Measurements from ENCODE around the gene MAOB. TPM values are rescaled to one million over a fixed set of nuclear protein-coding genes. Genes with fewer than 3 reads are reported as not detected.

The MAOB gene
- total and polyA plus RNA-seq, 10 of the 15 experiments (the other 5 are each of a cell fraction or from before 2014, with no cell fraction given): 0.21 TPM; not detected in 9

DNA sequence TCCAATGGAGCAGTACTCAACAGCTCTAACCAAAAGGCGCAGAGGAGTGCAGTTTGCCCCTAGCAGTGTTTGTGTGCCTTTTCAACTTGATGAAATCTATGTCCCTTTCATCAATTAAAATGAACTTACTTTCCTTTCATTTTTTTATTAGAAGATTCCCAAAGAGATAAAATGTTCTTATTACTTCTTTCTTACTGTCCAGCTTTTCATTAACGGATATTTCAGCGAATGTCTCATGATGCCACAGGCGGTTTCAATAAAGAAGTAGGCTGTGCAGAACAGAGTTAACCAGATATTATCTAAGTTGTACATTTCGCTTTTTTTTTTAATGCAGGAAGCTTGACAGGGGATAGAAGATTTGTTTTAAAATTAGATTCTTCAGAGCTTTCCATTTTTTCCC lies 3.4 kb upstream of the MAOB start:
- intact Hi-C loops (cut with micrococcal nuclease; ENCODE audit: unreplicated experiment): no loop called here
- in situ Hi-C loops (cut with MboI): no loop called here
- Histone ChIP-seq H3K4me1 (ENCODE audit: control insufficient read depth, insufficient read depth, low read length) (no peaks in the 10 kb centered on the region), H3K36me3 (ENCODE audit: control insufficient read depth in 2 of 2, insufficient read depth in 2 of 2, low read length in 1 of 2) (no peaks in the 10 kb centered on the region), H3K27ac (ENCODE audit: control insufficient read depth, insufficient read depth) (no peak overlapping the region), H3K4me3 (no peak overlapping the region), H3K9ac (ENCODE audit: control insufficient read depth, insufficient read depth, low read length) (no peak overlapping the region), H3K9me3 (replicated peaks; ENCODE audit: control insufficient read depth, insufficient read depth, low read length) (no peaks in the 10 kb centered on the region; the same call in 2 of the 3 replicates), H4K20me1 (ENCODE audit: control insufficient read depth, insufficient read depth) (no peaks in the 10 kb centered on the region), H3K27me3 (replicated peaks in 1 of 2; ENCODE audit: control insufficient read depth in 2 of 2, insufficient read depth in 2 of 2, low read length in 1 of 2) (no peaks in the 10 kb centered on the region; a peak in 1 of 4 replicates), H2AFZ (ENCODE audit: control insufficient read depth, low read depth, low read length) (no peak overlapping the region), H3K4me2 (ENCODE audit: control insufficient read depth, insufficient read depth) (no peak overlapping the region), H3K79me2 (ENCODE audit: control insufficient read depth, insufficient read depth, low read length) (no peaks in the 10 kb centered on the region)
- no peak for DNase-seq (ENCODE audit: low read depth, low spot score)
- BruUV-seq (replicated peaks): no TSS peak
- TF ChIP-seq ZSCAN29 (IDR thresholded peaks at IDR 0.05): no peak
- no peak for TF ChIP-seq ZNF217 (IDR thresholded peaks at IDR 0.05)
- TF ChIP-seq EED (IDR thresholded peaks at IDR 0.05; ENCODE audit: low read depth): no peak
- TF ChIP-seq BCL11A (IDR thresholded peaks at IDR 0.05; ENCODE audit: low read depth, low read length): no peak
- ChIA-PET CTCF (no interaction called here), POLR2A (no interaction called here), SMC1A (ENCODE audit: uncharacterized antibody, unreplicated experiment) (no interaction called here), RAD21 (ENCODE audit: unreplicated experiment) (no interaction called here)
- FAIRE-seq: no peak
- no peak for ATAC-seq
- WGBS (ENCODE audit: insufficient coverage, insufficient replicate concordance, low lambda C conversion rate, missing lambda C conversion rate): 7% methylated on average over 5 of the region's 5 CpGs

DNA sequence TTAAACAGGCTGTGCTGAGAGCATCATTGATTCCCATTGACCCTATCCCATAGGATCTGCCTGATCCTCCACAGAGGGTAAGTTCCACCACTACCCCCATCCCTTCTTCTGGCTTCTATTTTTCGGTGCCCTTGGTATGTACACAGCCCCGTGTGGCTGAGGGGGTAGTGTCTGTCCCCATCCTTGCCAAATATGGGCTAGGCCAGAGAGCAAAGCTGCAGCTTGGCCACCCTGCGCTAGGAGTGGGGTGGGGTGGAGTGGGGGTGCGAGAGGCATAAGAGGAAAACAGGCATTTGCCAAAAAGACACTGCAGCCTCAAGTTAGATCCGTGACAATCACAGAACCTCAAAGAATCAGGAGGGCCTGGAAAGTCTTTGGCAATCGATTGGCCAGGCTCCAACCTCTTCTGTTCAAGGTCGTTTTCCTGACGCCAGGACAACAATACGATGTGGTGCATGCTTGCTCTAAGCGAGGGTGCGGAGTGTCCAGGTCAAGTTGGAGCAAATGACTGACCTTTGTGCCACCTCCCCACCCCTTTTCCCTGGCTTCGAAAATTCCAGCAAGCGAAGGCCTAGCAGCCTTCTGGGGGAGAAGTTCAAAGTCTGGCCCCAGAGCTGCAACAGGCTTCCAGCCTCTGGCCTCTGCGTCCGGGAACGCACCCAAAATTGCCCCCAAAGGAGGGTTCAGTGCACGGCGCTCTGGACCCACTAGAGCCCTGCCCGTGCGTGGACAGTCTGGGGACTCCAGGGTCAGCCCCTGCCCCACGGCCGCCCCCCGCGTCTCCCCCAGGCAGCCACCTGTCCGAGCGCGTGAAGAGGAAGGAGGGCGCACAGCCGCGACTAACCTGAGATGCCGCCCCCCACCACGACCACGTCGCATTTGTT lies 598 bp downstream of the MAOB start:
- no peak overlapping the region for H3K4me3 ChIP-seq
- DNase-seq (ENCODE audit: low read depth, low spot score): no peak
- no peak for TF ChIP-seq CREM (IDR thresholded peaks at IDR 0.05; ENCODE audit: low read depth)
- TF ChIP-seq TCF7 (IDR thresholded peaks at IDR 0.05; ENCODE audit: borderline replicate concordance): no peak
- no peak for TF ChIP-seq WRNIP1 (IDR thresholded peaks at IDR 0.05; ENCODE audit: borderline replicate concordance, low read depth, low read length)
- TF ChIP-seq ZNF274 (IDR thresholded peaks at IDR 0.05; ENCODE audit: insufficient read depth, insufficient read length): no peak
- TF ChIP-seq MTA2 (IDR thresholded peaks at IDR 0.05; ENCODE audit: low read depth): no peak
- TF ChIP-seq PML (IDR thresholded peaks at IDR 0.05; ENCODE audit: low read length): no peak
- no peak for TF ChIP-seq SMAD1 (IDR thresholded peaks at IDR 0.05; ENCODE audit: low read depth, partially characterized antibody)
- no peak for TF ChIP-seq SPI1 (IDR thresholded peaks at IDR 0.05; ENCODE audit: borderline replicate concordance, insufficient read depth, low read depth, low read length)
- no peak for TF ChIP-seq CBX5 (IDR thresholded peaks at IDR 0.05; ENCODE audit: low read depth)
- TF ChIP-seq, protein P1, sequence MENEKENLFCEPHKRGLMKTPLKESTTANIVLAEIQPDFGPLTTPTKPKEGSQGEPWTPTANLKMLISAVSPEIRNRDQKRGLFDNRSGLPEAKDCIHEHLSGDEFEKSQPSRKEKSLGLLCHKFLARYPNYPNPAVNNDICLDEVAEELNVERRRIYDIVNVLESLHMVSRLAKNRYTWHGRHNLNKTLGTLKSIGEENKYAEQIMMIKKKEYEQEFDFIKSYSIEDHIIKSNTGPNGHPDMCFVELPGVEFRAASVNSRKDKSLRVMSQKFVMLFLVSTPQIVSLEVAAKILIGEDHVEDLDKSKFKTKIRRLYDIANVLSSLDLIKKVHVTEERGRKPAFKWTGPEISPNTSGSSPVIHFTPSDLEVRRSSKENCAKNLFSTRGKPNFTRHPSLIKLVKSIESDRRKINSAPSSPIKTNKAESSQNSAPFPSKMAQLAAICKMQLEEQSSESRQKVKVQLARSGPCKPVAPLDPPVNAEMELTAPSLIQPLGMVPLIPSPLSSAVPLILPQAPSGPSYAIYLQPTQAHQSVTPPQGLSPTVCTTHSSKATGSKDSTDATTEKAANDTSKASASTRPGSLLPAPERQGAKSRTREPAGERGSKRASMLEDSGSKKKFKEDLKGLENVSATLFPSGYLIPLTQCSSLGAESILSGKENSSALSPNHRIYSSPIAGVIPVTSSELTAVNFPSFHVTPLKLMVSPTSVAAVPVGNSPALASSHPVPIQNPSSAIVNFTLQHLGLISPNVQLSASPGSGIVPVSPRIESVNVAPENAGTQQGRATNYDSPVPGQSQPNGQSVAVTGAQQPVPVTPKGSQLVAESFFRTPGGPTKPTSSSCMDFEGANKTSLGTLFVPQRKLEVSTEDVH (IDR thresholded peaks at IDR 0.05; ENCODE audit: low read depth, partially characterized antibody): no peak
- TF ChIP-seq CBFB (IDR thresholded peaks at IDR 0.05; ENCODE audit: low read depth): no peak
- TF ChIP-seq MEF2B (IDR thresholded peaks at IDR 0.05; ENCODE audit: partially characterized antibody, poor library complexity, severe bottlenecking): no peak
- no peak overlapping the region for H3K9ac ChIP-seq (ENCODE audit: control insufficient read depth, insufficient read depth, low read length)
- H3K4me1 ChIP-seq (ENCODE audit: control insufficient read depth, insufficient read depth, low read length): no peaks in the 10 kb centered on the region
- 60% methylated on average over 30 of the region's 34 CpGs for WGBS (ENCODE audit: insufficient coverage, insufficient replicate concordance, low lambda C conversion rate, missing lambda C conversion rate)
- no peak for FAIRE-seq
- SMC1A ChIA-PET (ENCODE audit: uncharacterized antibody, unreplicated experiment): no interaction called here
- no peaks in the 10 kb centered on the region for H3K79me2 ChIP-seq (ENCODE audit: control insufficient read depth, insufficient read depth, low read length)
- ATAC-seq: no peak
- H3K36me3 ChIP-seq (ENCODE audit: control insufficient read depth in 2 of 2, insufficient read depth in 2 of 2, low read length in 1 of 2): no peaks in the 10 kb centered on the region
- CTCF ChIA-PET: no interaction called here
- in situ Hi-C loops (cut with MboI): no loop called here
- H3K9me3 ChIP-seq (replicated peaks; ENCODE audit: control insufficient read depth, insufficient read depth, low read length): no peaks in the 10 kb centered on the region; the same call in 2 of the 3 replicates
- H3K27ac ChIP-seq (ENCODE audit: control insufficient read depth, insufficient read depth): no peak overlapping the region
- no peaks in the 10 kb centered on the region; a peak in 1 of 4 replicates for H3K27me3 ChIP-seq (replicated peaks in 1 of 2; ENCODE audit: control insufficient read depth in 2 of 2, insufficient read depth in 2 of 2, low read length in 1 of 2)
- RAD21 ChIA-PET (ENCODE audit: unreplicated experiment): no interaction called here
- intact Hi-C loops (cut with micrococcal nuclease; ENCODE audit: unreplicated experiment): no loop called here
- BruUV-seq (replicated peaks): no TSS peak
- POLR2A ChIA-PET: no interaction called here
- H3K4me2 ChIP-seq (ENCODE audit: control insufficient read depth, insufficient read depth): no peak overlapping the region
- no peaks in the 10 kb centered on the region for H4K20me1 ChIP-seq (ENCODE audit: control insufficient read depth, insufficient read depth)
- no peak overlapping the region for H2AFZ ChIP-seq (ENCODE audit: control insufficient read depth, low read depth, low read length)
